ENCODE data around the gene HBG2. TPM values are rescaled to one million over a fixed set of nuclear protein-coding genes. Genes with fewer than 3 reads are reported as not detected.

HBG2 gene
- not detected in 2 replicates for total RNA-seq

GRCh38 chr11:5254646-5255413 lies at the start of gene HBG2:
Gene HBG2 (minus strand): TSS chr11:5254781. CDS start chr11:5254728, 53 bp downstream.

GRCh38 chr11:5301846-5302245 lies 47.3 kb upstream of the HBG2 start, which contains the start of gene OR51B4:
Gene OR51B4 (minus strand): TSS chr11:5301946. CDS start chr11:5301946, 0 bp downstream.

DNA sequence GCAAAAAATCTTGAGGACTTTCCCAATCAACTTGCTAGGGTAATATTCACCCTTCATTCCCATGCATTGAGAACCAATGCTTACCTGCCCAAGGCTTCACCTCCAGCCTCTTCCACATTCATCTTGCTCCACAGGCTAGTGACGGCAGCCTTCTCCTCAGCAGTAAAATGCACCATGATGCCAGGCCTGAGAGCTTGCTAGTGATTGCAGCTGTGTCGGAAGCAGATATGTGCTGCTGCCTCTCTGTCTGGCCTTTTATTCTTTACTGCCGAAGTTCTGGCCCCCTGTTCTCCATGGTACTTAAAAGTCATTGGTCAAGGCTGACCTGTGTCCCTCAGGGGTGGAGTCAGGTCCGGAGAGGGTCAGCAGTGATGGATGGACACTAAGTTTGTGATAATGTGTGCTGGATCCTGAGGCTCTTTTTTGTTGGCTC lies 15.2 kb upstream of the HBG2 start, which contains the start of gene HBE1:
Gene HBE1 (minus strand): TSS at position 231 of the 433 bp plus-strand sequence. CDS start 55 bp downstream, at position 176.

DNA sequence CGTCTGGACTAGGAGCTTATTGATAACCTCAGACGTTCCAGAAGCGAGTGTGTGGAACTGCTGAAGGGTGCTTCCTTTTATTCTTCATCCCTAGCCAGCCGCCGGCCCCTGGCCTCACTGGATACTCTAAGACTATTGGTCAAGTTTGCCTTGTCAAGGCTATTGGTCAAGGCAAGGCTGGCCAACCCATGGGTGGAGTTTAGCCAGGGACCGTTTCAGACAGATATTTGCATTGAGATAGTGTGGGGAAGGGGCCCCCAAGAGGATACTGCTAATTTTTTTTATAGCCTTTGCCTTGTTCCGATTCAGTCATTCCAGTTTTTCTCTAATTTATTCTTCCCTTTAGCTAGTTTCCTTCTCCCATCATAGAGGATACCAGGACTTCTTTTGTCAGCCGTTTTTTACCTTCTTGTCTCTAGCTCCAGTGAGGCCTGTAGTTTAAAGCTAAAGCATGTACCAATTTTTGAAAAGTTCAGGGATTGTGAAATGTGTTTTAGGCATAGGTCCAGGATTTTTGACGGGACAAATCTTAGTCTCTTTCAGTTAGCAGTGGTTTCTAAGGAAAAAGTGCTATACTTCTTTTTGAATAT lies 4.7 kb downstream of the HBG2 start, which contains the start of gene HBG1:
Gene HBG1 (minus strand): TSS at position 51 of the 590 bp plus-strand sequence. CDS start 53 bp downstream, outside the sequence.

DNA sequence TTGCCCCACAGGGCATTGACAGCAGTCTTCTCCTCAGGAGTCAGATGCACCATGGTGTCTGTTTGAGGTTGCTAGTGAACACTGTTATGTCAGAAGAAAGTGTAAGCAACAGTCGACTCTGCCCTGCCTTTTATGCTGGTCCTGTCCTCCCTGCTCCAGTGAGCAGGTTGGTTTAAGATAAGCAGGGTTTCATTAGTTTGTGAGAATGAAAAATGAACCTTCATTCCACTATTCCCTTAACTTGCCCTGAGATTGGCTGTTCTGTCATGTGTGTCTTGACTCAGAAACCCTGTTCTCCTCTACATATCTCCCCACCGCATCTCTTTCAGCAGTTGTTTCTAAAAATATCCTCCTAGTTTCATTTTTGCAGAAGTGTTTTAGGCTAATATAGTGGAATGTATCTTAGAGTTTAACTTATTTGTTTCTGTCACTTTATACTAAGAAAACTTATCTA lies 20.2 kb downstream of the HBG2 start, which contains the start of gene HBD:
Gene HBD (minus strand): TSS at position 103 of the 454 bp plus-strand sequence. CDS start 50 bp downstream, at position 53.

DNA sequence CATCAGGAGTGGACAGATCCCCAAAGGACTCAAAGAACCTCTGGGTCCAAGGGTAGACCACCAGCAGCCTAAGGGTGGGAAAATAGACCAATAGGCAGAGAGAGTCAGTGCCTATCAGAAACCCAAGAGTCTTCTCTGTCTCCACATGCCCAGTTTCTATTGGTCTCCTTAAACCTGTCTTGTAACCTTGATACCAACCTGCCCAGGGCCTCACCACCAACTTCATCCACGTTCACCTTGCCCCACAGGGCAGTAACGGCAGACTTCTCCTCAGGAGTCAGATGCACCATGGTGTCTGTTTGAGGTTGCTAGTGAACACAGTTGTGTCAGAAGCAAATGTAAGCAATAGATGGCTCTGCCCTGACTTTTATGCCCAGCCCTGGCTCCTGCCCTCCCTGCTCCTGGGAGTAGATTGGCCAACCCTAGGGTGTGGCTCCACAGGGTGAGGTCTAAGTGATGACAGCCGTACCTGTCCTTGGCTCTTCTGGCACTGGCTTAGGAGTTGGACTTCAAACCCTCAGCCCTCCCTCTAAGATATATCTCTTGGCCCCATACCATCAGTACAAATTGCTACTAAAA lies 27.8 kb downstream of the HBG2 start, which contains the start of gene HBB:
Gene HBB (minus strand): TSS at position 340 of the 579 bp plus-strand sequence. CDS start 50 bp downstream, at position 290.

Other genes starting within 250 kb of the HBG2 start
- gene OR52J3, start 208.3 kb downstream of the HBG2 start, total RNA-seq, result not detected in 2 replicates
- not detected in 2 replicates for gene OR52E2, start 195.2 kb downstream of the HBG2 start, total RNA-seq
- gene OR52E1, start 185.2 kb downstream of the HBG2 start, total RNA-seq, result not detected in 2 replicates
- not detected in 2 replicates for gene OR52A5, start 116.4 kb downstream of the HBG2 start, total RNA-seq
- not detected in 2 replicates for gene OR52A1, start 100.0 kb downstream of the HBG2 start, total RNA-seq
- not detected in 2 replicates for gene OR51V1, start 54.1 kb downstream of the HBG2 start, total RNA-seq
- not detected in 2 replicates for gene HBB, start 27.7 kb downstream of the HBG2 start, total RNA-seq
- not detected in 2 replicates for gene HBD, start 20.3 kb downstream of the HBG2 start, total RNA-seq
- not detected in 2 replicates for gene HBG1, start 4.9 kb downstream of the HBG2 start, total RNA-seq
- gene HBE1, start 15.2 kb upstream of the HBG2 start, total RNA-seq, result 0.89 TPM in 1 of 2 replicates, not detected in the other
- gene OR51B4, start 47.2 kb upstream of the HBG2 start, total RNA-seq, result not detected in 2 replicates
- not detected in 2 replicates for gene OR51B2, start 69.5 kb upstream of the HBG2 start, total RNA-seq
- not detected in 2 replicates for gene OR51B5, start 88.7 kb upstream of the HBG2 start, total RNA-seq
- gene OR51B6, start 96.7 kb upstream of the HBG2 start, total RNA-seq, result not detected in 2 replicates
- gene OR51M1, start 129.0 kb upstream of the HBG2 start, total RNA-seq, result not detected in 2 replicates
- gene OR51Q1, start 167.3 kb upstream of the HBG2 start, total RNA-seq, result not detected in 2 replicates
- gene OR51I1, start 186.7 kb upstream of the HBG2 start, total RNA-seq, result not detected in 2 replicates
- not detected in 2 replicates for gene OR51I2, start 194.5 kb upstream of the HBG2 start, total RNA-seq
- gene OR52D1, start 233.9 kb upstream of the HBG2 start, total RNA-seq, result not detected in 2 replicates